Measurements from ENCODE around the gene PDK2.

Gene PDK2

GRCh38 chr17:50074227-50074626 lies 20.9 kb upstream of the PDK2 start:
- Histone ChIP-seq H3K9me3 (ENCODE audit: insufficient read depth, low read length) (no peaks in the 10 kb centered on the region), H3K79me2 (ENCODE audit: insufficient read depth, low read length) (no peaks in the 10 kb centered on the region)

GRCh38 chr17:50075446-50076032 lies 19.6 kb upstream of the PDK2 start:
- Histone ChIP-seq H3F3A (ENCODE audit: insufficient read depth) (no peaks in the 10 kb centered on the region), H3K27ac (ENCODE audit: low read depth, low read length) (no peak overlapping the region), H3K79me2 (ENCODE audit: insufficient read depth, low read length) (no peaks in the 10 kb centered on the region), H3K27me3 (ENCODE audit: low read length) (no peaks in the 10 kb centered on the region), H3K9ac (ENCODE audit: low read length) (no peak overlapping the region), H3K9me2 (replicated peaks; ENCODE audit: insufficient read depth, low read length) (no peaks in the 10 kb centered on the region), H4K20me1 (ENCODE audit: low read depth, low read length) (no peaks in the 10 kb centered on the region), H3K4me2 (ENCODE audit: low read depth, low read length, poor library complexity, severe bottlenecking) (no peak overlapping the region), H3K36me3 (ENCODE audit: low read length) (no peaks in the 10 kb centered on the region), H2AFZ (ENCODE audit: low read depth, low read length, severe bottlenecking) (no peak overlapping the region), H3K9me3 (ENCODE audit: insufficient read depth, low read length) (no peaks in the 10 kb centered on the region), H3K4me3 (ENCODE audit: insufficient read depth, low read length, poor library complexity, severe bottlenecking) (no peak overlapping the region)
- TF ChIP-seq, protein P1, sequence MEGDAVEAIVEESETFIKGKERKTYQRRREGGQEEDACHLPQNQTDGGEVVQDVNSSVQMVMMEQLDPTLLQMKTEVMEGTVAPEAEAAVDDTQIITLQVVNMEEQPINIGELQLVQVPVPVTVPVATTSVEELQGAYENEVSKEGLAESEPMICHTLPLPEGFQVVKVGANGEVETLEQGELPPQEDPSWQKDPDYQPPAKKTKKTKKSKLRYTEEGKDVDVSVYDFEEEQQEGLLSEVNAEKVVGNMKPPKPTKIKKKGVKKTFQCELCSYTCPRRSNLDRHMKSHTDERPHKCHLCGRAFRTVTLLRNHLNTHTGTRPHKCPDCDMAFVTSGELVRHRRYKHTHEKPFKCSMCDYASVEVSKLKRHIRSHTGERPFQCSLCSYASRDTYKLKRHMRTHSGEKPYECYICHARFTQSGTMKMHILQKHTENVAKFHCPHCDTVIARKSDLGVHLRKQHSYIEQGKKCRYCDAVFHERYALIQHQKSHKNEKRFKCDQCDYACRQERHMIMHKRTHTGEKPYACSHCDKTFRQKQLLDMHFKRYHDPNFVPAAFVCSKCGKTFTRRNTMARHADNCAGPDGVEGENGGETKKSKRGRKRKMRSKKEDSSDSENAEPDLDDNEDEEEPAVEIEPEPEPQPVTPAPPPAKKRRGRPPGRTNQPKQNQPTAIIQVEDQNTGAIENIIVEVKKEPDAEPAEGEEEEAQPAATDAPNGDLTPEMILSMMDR (IDR thresholded peaks at IDR 0.05; ENCODE audit: insufficient read depth, low read length, poor library complexity, severe bottlenecking): no peak

More at GRCh38 chr17:50074227-50074626, 20.9 kb upstream of the PDK2 start:
- no peaks in the 10 kb centered on the region for H4K20me1 ChIP-seq (ENCODE audit: low read depth, low read length)
- no peak overlapping the region for H3K4me3 ChIP-seq (ENCODE audit: insufficient read depth, low read length, poor library complexity, severe bottlenecking)
- H3F3A ChIP-seq (ENCODE audit: insufficient read depth): no peaks in the 10 kb centered on the region
- H3K9ac ChIP-seq (ENCODE audit: low read length): no peak overlapping the region
- no peak for TF ChIP-seq EZH2phosphoT487 (conservative IDR thresholded peaks at IDR 0.05; ENCODE audit: low read length)
- TF ChIP-seq, protein P1 (IDR thresholded peaks at IDR 0.05; ENCODE audit: insufficient read depth, low read length, poor library complexity, severe bottlenecking): no peak
- no peaks in the 10 kb centered on the region for H3K27me3 ChIP-seq (ENCODE audit: low read length)
- no peak overlapping the region for H3K4me2 ChIP-seq (ENCODE audit: low read depth, low read length, poor library complexity, severe bottlenecking)
- no peak overlapping the region for H3K27ac ChIP-seq (ENCODE audit: low read depth, low read length)
- no peaks in the 10 kb centered on the region for H3K9me2 ChIP-seq (replicated peaks; ENCODE audit: insufficient read depth, low read length)
- no peak overlapping the region for H2AFZ ChIP-seq (ENCODE audit: low read depth, low read length, severe bottlenecking)
- H3K36me3 ChIP-seq (ENCODE audit: low read length): no peaks in the 10 kb centered on the region

GRCh38 chr17:50076221-50076590 lies 18.9 kb upstream of the PDK2 start:
- Histone ChIP-seq H3K27me3 (ENCODE audit: low read length) (no peaks in the 10 kb centered on the region), H3K4me2 (ENCODE audit: low read depth, low read length, poor library complexity, severe bottlenecking) (no peak overlapping the region), H3K27ac (ENCODE audit: low read depth, low read length) (no peak overlapping the region), H3K36me3 (ENCODE audit: low read length) (no peaks in the 10 kb centered on the region), H3K4me3 (ENCODE audit: insufficient read depth, low read length, poor library complexity, severe bottlenecking) (no peak overlapping the region), H3K9ac (ENCODE audit: low read length) (no peak overlapping the region), H4K20me1 (ENCODE audit: low read depth, low read length) (no peaks in the 10 kb centered on the region), H3K9me2 (replicated peaks; ENCODE audit: insufficient read depth, low read length) (no peaks in the 10 kb centered on the region), H3K79me2 (ENCODE audit: insufficient read depth, low read length) (no peaks in the 10 kb centered on the region), H3K9me3 (ENCODE audit: insufficient read depth, low read length) (no peaks in the 10 kb centered on the region), H3F3A (ENCODE audit: insufficient read depth) (no peaks in the 10 kb centered on the region), H2AFZ (ENCODE audit: low read depth, low read length, severe bottlenecking) (no peak overlapping the region)
- TF ChIP-seq, protein P1 (IDR thresholded peaks at IDR 0.05; ENCODE audit: insufficient read depth, low read length, poor library complexity, severe bottlenecking): no peak
- TF ChIP-seq EZH2phosphoT487 (conservative IDR thresholded peaks at IDR 0.05; ENCODE audit: low read length): no peak
